H1 (cell line): ENCODE data around the gene DUOX1. TPM values are rescaled to one million over a fixed set of nuclear protein-coding genes. Genes with fewer than 3 reads are reported as not detected.

Experiments
- CTCF ChIA-PET: fragments of 300-600 bp; sonication (Branson Sonifier 250); formaldehyde crosslinking; loops from one replicate; lab custom pipeline; 2021; ENCODE audit not compliant: partially characterized antibody; lab: Charles Lee
- POLR2A ChIA-PET: fragments of 300-600 bp; sonication (Branson Sonifier 250); formaldehyde crosslinking; loops from one replicate; lab custom pipeline; 2021; ENCODE audit warnings: inconsistent platforms; ENCODE audit not compliant: partially characterized antibody; lab: Charles Lee
- DNase-seq, 2 experiments: peaks; one replicate each; pipeline versions ENCODE4 v3.0.0 to v3.0.0-alpha.2; 2010 to 2022; ENCODE audit warnings: low spot score in 2 of 2, low read depth in 1 of 2, mixed read lengths in 1 of 2
- FAIRE-seq: peaks from 2 replicates; lab custom pipeline; 2011; peaks lifted over from hg19 to GRCh38; lab: Jason Lieb, UNC
- H2AFZ ChIP-seq: 2 replicates; pipeline ENCODE4 v1.8.1; 2012; ENCODE audit warnings: low read length, inconsistent platforms
- H2AK5ac ChIP-seq: 2 replicates; pipeline ENCODE4 v1.6.1; 2013; ENCODE audit warnings: low read depth, low read length
- H2BK120ac ChIP-seq: replicated peaks from 2 replicates; pipeline ENCODE3; 2013; ENCODE audit warnings: low read depth, low read length, inconsistent platforms
- H2BK12ac ChIP-seq: 2 replicates; pipeline ENCODE4 v1.6.1; 2013; ENCODE audit warnings: low read depth, low read length
- H2BK15ac ChIP-seq: 2 replicates; pipeline ENCODE4 v1.6.1; 2013; ENCODE audit warnings: low read length
- H2BK20ac ChIP-seq: 2 replicates; pipeline ENCODE4 v1.6.1; 2013; ENCODE audit warnings: low read length
- H2BK5ac ChIP-seq: 2 replicates; pipeline ENCODE4 v1.6.1; 2013; ENCODE audit warnings: low read depth, low read length
- H3K14ac ChIP-seq: 2 replicates; pipeline ENCODE4 v1.6.1; 2013; ENCODE audit warnings: inconsistent platforms; ENCODE audit not compliant: insufficient read length
- H3K18ac ChIP-seq: 2 replicates; pipeline ENCODE4 v1.6.1; 2013; ENCODE audit warnings: low read length; ENCODE audit errors: extremely low read depth
- H3K23ac ChIP-seq: 2 replicates; pipeline ENCODE4 v1.6.1; 2013; ENCODE audit warnings: inconsistent platforms; ENCODE audit not compliant: insufficient read length
- H3K23me2 ChIP-seq: 2 replicates; pipeline ENCODE4 v1.6.1; 2013; ENCODE audit warnings: low read depth, low read length
- H3K27ac ChIP-seq: 2 replicates; pipeline ENCODE4 v1.6.1; 2011; ENCODE audit warnings: low read depth, low read length, inconsistent platforms
- H3K27me3 ChIP-seq, 4 experiments: replicated peaks in 1 of 4; 1 replicate in 1 of 4; 2 replicates in 3 of 4; pipeline versions ENCODE4 v1.6.1 to v1.8.1; 2011 to 2013; ENCODE audit warnings: low read length in 3 of 4, mild to moderate bottlenecking in 3 of 4, inconsistent platforms in 2 of 4, mixed read lengths in 2 of 4, moderate library complexity in 1 of 4; ENCODE audit not compliant: control insufficient read depth in 3 of 4, insufficient read depth in 3 of 4; ENCODE audit errors: extremely low read depth in 1 of 4
- H3K36me3 ChIP-seq, 4 experiments: 2 replicates each; pipeline versions ENCODE4 v1.6.1 to v1.8.1; 2011 to 2013; ENCODE audit warnings: mild to moderate bottlenecking in 4 of 4, low read length in 3 of 4, moderate library complexity in 2 of 4, control low read depth in 1 of 4, inconsistent platforms in 1 of 4; ENCODE audit not compliant: insufficient read depth in 4 of 4, control insufficient read depth in 2 of 4
- H3K4ac ChIP-seq: replicated peaks from 2 replicates; pipeline ENCODE3; 2013; ENCODE audit warnings: low read length, low read depth, mixed read lengths, inconsistent platforms; ENCODE audit not compliant: insufficient read length
- H3K4me1 ChIP-seq, 4 experiments: replicated peaks in 1 of 4; 1 replicate in 1 of 4; 2 replicates in 3 of 4; pipeline versions ENCODE4 v1.6.1 to v1.8.1; 2011 to 2013; ENCODE audit warnings: low read length in 3 of 4, inconsistent platforms in 2 of 4, mixed read lengths in 1 of 4; ENCODE audit not compliant: insufficient read depth in 4 of 4, control insufficient read depth in 3 of 4
- H3K4me2 ChIP-seq, 2 experiments: 2 replicates each; pipeline versions ENCODE4 v1.6.1 to v1.8.1; 2011 to 2013; ENCODE audit warnings: low read depth in 2 of 2, low read length in 2 of 2, control low read depth in 1 of 2, inconsistent platforms in 1 of 2, mild to moderate bottlenecking in 1 of 2; ENCODE audit not compliant: insufficient read depth in 1 of 2
- H3K4me3 ChIP-seq, 4 experiments: fragments of 200-600, 300-600 bp in 1 of 4; sonication (generic), shearing (Covaris generic), sonication (Bioruptor Twin) in 1 of 4; 2 replicates each; pipeline versions ENCODE4 v1.5.1 to v1.8.1; 2011 to 2016; ENCODE audit warnings: low read length in 4 of 4, low read depth in 3 of 4, control low read depth in 2 of 4, inconsistent platforms in 2 of 4, mild to moderate bottlenecking in 2 of 4, mixed read lengths in 1 of 4, moderate library complexity in 1 of 4; ENCODE audit not compliant: insufficient read depth in 2 of 4; ENCODE audit errors: extremely low read depth in 1 of 4
- H3K56ac ChIP-seq: replicated peaks from 2 replicates; pipeline ENCODE3; 2013; ENCODE audit warnings: low read depth, mild to moderate bottlenecking, mixed read lengths, low read length, inconsistent platforms; ENCODE audit not compliant: insufficient read length
- H3K79me1 ChIP-seq: 2 replicates; pipeline ENCODE4 v1.6.1; 2013; ENCODE audit warnings: low read depth, low read length, control low read depth
- H3K79me2 ChIP-seq, 2 experiments: 2 replicates each; pipeline versions ENCODE4 v1.6.1 to v1.8.1; 2012 to 2013; ENCODE audit warnings: low read length in 2 of 2, mild to moderate bottlenecking in 2 of 2, inconsistent platforms in 1 of 2; ENCODE audit not compliant: insufficient read depth in 2 of 2, control insufficient read depth in 1 of 2
- H3K9ac ChIP-seq, 4 experiments: replicated peaks in 1 of 4; 1 replicate in 1 of 4; 2 replicates in 3 of 4; pipeline versions ENCODE4 v1.6.1 to v1.8.1; 2011 to 2013; ENCODE audit warnings: low read depth in 3 of 4, low read length in 3 of 4, control low read depth in 2 of 4, mild to moderate bottlenecking in 2 of 4, moderate library complexity in 2 of 4, inconsistent platforms in 1 of 4; ENCODE audit errors: extremely low read depth in 1 of 4
- H3K9me3 ChIP-seq, 2 experiments: 2 replicates each; pipeline versions ENCODE4 v1.6.1 to v1.8.1; 2012 to 2013; ENCODE audit warnings: mild to moderate bottlenecking in 2 of 2, moderate library complexity in 2 of 2, control low read depth in 1 of 2, inconsistent platforms in 1 of 2, low read depth in 1 of 2, low read length in 1 of 2, mixed read lengths in 1 of 2; ENCODE audit not compliant: insufficient read depth in 2 of 2
- H4K20me1 ChIP-seq, 2 experiments: replicated peaks in 1 of 2; 2 replicates each; pipeline versions ENCODE3 to v1.8.1; 2011 to 2013; ENCODE audit warnings: inconsistent platforms in 2 of 2, low read length in 2 of 2, mild to moderate bottlenecking in 1 of 2; ENCODE audit not compliant: insufficient read depth in 2 of 2, control insufficient read depth in 1 of 2
- H4K5ac ChIP-seq: 2 replicates; pipeline ENCODE4 v1.6.1; 2013; ENCODE audit warnings: low read length, low read depth, mixed read lengths, inconsistent platforms; ENCODE audit not compliant: insufficient read length
- H4K8ac ChIP-seq: 2 replicates; pipeline ENCODE4 v1.8.0; 2013; ENCODE audit warnings: mild to moderate bottlenecking, moderate library complexity, low read length, inconsistent platforms; ENCODE audit not compliant: insufficient read depth; ENCODE audit errors: extremely low read depth
- H4K91ac ChIP-seq: replicated peaks from 2 replicates; pipeline ENCODE3; 2013; ENCODE audit warnings: low read length, mixed read lengths, inconsistent platforms; ENCODE audit not compliant: insufficient read length
- CBX8 ChIP-seq: fragments of 300-800, 300-1000 bp; sonication (generic); IDR thresholded peaks from 2 replicates; pipeline ENCODE4 v1.7.1; 2016; ENCODE audit warnings: low read depth, low read length, borderline replicate concordance
- CHD2 ChIP-seq: IDR thresholded peaks from 2 replicates; pipeline ENCODE4 v1.6.1; 2012; ENCODE audit warnings: low read length, improper control_type of control experiment
- CTBP2 ChIP-seq: IDR thresholded peaks from 2 replicates; pipeline ENCODE4 v1.7.0; 2011; ENCODE audit warnings: borderline replicate concordance, mild to moderate bottlenecking, moderate library complexity, mixed read lengths, low read length; ENCODE audit not compliant: insufficient read depth, insufficient read length
- FOSL1 ChIP-seq: IDR thresholded peaks from 2 replicates; pipeline ENCODE4 v1.6.1; 2011; ENCODE audit warnings: mild to moderate bottlenecking, low read depth, low read length, moderate library complexity; ENCODE audit not compliant: insufficient read depth
- HDAC6 ChIP-seq: IDR thresholded peaks from one replicate; pipeline ENCODE4 v1.7.1; 2012; ENCODE audit warnings: low read depth, mild to moderate bottlenecking, inconsistent platforms, low read length, moderate library complexity
- NRF1 ChIP-seq: IDR thresholded peaks from 2 replicates; pipeline ENCODE4 v1.6.1; 2011; ENCODE audit warnings: mild to moderate bottlenecking, low read depth, low read length, improper control_type of control experiment
- POLR2A ChIP-seq, 2 experiments: IDR thresholded peaks; 1 replicate in 1 of 2; 2 replicates in 1 of 2; pipeline ENCODE4 v1.6.1; 2011; ENCODE audit warnings: low read depth in 2 of 2, low read length in 2 of 2, mild to moderate bottlenecking in 2 of 2; ENCODE audit errors: control extremely low read depth in 1 of 2
- POU5F1 ChIP-seq: IDR thresholded peaks from 2 replicates; pipeline ENCODE4 v1.6.1; 2011; ENCODE audit warnings: low read depth, mild to moderate bottlenecking, low read length, moderate library complexity
- RBBP5 ChIP-seq: IDR thresholded peaks from 2 replicates; pipeline ENCODE4 v1.7.1; 2012; ENCODE audit warnings: low read depth, mild to moderate bottlenecking, inconsistent platforms, low read length, moderate library complexity, borderline replicate concordance
- RFX5 ChIP-seq: IDR thresholded peaks from 2 replicates; pipeline ENCODE4 v1.6.1; 2011; ENCODE audit warnings: low read depth, low read length, improper control_type of control experiment, borderline replicate concordance
- TAF1 ChIP-seq: IDR thresholded peaks from 2 replicates; pipeline ENCODE4 v1.6.1; 2011; ENCODE audit warnings: mild to moderate bottlenecking, low read depth, low read length
- TAF7 ChIP-seq: optimal IDR thresholded peaks from 2 replicates; pipeline ENCODE3; 2011; ENCODE audit warnings: low read depth, mild to moderate bottlenecking, inconsistent platforms, low read length, moderate library complexity, borderline replicate concordance
- TEAD4 ChIP-seq: IDR thresholded peaks from 2 replicates; pipeline ENCODE4 v1.6.1; 2012; ENCODE audit warnings: low read depth, low read length, inconsistent platforms, mixed read lengths
- WGBS, 2 experiments: shearing (Covaris generic) in 1 of 2; methylation state at CpG; one replicate each; pipeline versions ENCODE4 v1.1.6 to v1.1.7; 2013 to 2015; ENCODE audit warnings: low lambda C conversion rate in 2 of 2, mixed read lengths in 2 of 2, inconsistent platforms in 1 of 2, low coverage in 1 of 2, missing lambda C conversion rate in 1 of 2; ENCODE audit not compliant: insufficient replicate concordance in 2 of 2, insufficient coverage in 1 of 2, insufficient read length in 1 of 2; ENCODE audit errors: extremely low coverage in 1 of 2, missing lambda C conversion rate in 1 of 2; 5-methylcytosine and 5-hydroxymethylcytosine counted together
- polyA plus RNA-seq, 7 experiments: library from polyadenylated mRNA; depleted of rRNA in 3 of 7; stranded (reverse) in 5 of 7; unstranded in 2 of 7; fragments of >200 nt in 5 of 7; fragments of 200-250 nt in 2 of 7; gene quantifications; 1 replicate in 5 of 7; 2 replicates in 1 of 7; 4 replicates in 1 of 7; pipeline versions ENCODE4 v1.2.1 to v1.2.3, GENCODE V29; 2011 to 2013; ENCODE audit warnings: missing spikeins in 2 of 7, mixed read lengths in 2 of 7
- total RNA-seq: library from RNA; stranded (reverse); fragmentation: NEBNext Ultra II Directional; extraction: Animal tissue kit (Norgen Biotek cat#: 25700); gene quantifications from 2 replicates; pipeline ENCODE4 v1.2.1, GENCODE V29; 2021

The DUOX1 gene
- total and polyA plus RNA-seq, 2 of the 8 experiments (the other 6 are each of a cell fraction or from before 2014, with no cell fraction given): 0.84 to 1.4 TPM

DNA sequence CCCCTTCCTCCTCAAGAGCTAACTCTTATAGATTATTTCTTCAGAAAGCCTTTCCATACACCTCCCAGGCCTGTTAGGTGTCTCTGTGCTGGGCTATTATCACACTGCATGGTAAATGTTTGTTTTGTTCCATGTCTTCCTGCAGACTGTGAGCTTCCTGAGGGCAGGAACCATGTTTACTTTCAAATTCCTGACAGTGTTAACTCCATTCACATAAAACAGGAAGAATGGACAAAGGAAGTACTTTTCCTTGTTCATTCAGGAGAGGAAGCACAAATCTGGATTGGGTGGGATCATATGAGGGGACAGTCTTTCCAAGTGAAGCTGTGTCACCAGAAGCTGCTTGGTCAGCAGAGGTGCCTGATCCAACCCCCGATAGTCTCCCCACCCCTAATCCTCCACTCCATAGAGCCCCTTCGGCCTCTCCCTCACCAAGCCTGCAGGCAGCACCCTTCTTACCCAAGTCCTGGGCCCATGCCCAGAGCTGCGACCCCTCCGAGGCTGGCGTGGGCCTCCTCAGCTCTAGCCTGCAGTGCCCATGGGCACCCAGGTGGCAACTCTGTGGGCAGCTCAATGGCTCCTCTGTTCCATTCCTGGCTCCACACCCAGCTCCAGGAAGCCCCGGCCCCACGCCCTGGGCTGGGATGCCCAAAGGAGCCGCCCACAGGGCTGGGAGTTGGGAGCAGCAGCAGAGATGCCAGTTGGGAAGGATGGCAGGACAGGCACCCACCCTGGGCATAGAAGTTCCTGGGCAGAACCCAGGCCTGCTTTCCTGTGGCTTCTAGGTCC, 51.0 kb downstream of the DUOX1 start:
- H2AFZ ChIP-seq: no peak overlapping the region
- H3K14ac ChIP-seq: no peak overlapping the region
- POLR2A ChIA-PET: interaction anchor here (0.8 to 5.4 kb wide), 6 partner anchors 8 to 20 kb away, joined by 3 to 50 read pairs (median 4); no protein-coding TSS in a partner anchor
- CTCF ChIA-PET: interaction anchor here (0.7 to 41.8 kb wide), 9 partner anchors 7 to 276 kb away, joined by 3 to 1117 read pairs (median 5); partner anchors contain the start of gene SHF
- H3K4me2 ChIP-seq: no peak overlapping the region
- no peak overlapping the region for H3K4ac ChIP-seq
- H3K18ac ChIP-seq: no peak overlapping the region
- no peak overlapping the region for H4K91ac ChIP-seq
- no peak overlapping the region for H3K23ac ChIP-seq
- peaks cover 12 to 38% of the 10 kb centered on the region in 2 experiments for H4K20me1 ChIP-seq
- H2BK120ac ChIP-seq: no peak overlapping the region
- H2AK5ac ChIP-seq: no peak overlapping the region; the same call in 1 of the 2 replicates
- no peak overlapping the region for H2BK12ac ChIP-seq
- no peak overlapping the region for H3K56ac ChIP-seq
- H4K8ac ChIP-seq: no peak overlapping the region
- no peaks in the 10 kb centered on the region; the same call in 1 of the 2 replicates for H3K23me2 ChIP-seq
- H3K27me3 ChIP-seq: no peaks in the 10 kb centered on the region
- no peak overlapping the region for H3K4me3 ChIP-seq
- DNase-seq (no peak), FAIRE-seq (no peak)
- no peak overlapping the region for H4K5ac ChIP-seq
- H2BK20ac ChIP-seq: no peak overlapping the region
- H3K79me1 ChIP-seq: peaks cover 15% of the 10 kb centered on the region
- H2BK15ac ChIP-seq: no peak overlapping the region
- no peak overlapping the region for H3K27ac ChIP-seq
- no peak overlapping the region; the same call in 1 of the 2 replicates for H2BK5ac ChIP-seq
- H3K9ac ChIP-seq: no peak overlapping the region
- H3K4me1 ChIP-seq: peaks cover 5 to 25% (median 16%) of the 10 kb centered on the region in 4 experiments
- peaks cover 0 to 5% (median 0%) of the 10 kb centered on the region in 4 experiments; a peak in 3 of 8 replicates for H3K36me3 ChIP-seq
- WGBS, 2 experiments: 94% methylated on average over 3 of the region's 8 CpGs; no CpG with 5 or more reads in 1 of the 2 experiments
- H3K79me2 ChIP-seq: peaks cover 8 to 47% of the 10 kb centered on the region in 2 experiments; a peak in 3 of 4 replicates
- no peaks in the 10 kb centered on the region for H3K9me3 ChIP-seq
- TF ChIP-seq CBX8 (no peak), TAF1 (no peak), POU5F1 (no peak), TEAD4 (no peak), CTBP2 (no peak), RBBP5 (no peak), POLR2A (IDR thresholded peaks at IDR 0.05; ENCODE audit: control extremely low read depth in 1 of 2, low read depth in 2 of 2, low read length in 2 of 2) (no peak), FOSL1 (no peak), TAF7 (no peak), RFX5 (no peak), NRF1 (no peak), HDAC6 (no peak), CHD2 (no peak)
